Stimulated activated CD4-positive, alpha-beta T cell treated with anti-CD3 and anti-CD28 coated beads, Interleukin-2, amount 100 ng/mL, for 24 hours (primary cell): ENCODE data around the gene UST.
"Not testable (repeated sequence)": the region's sequence is repeated elsewhere in the genome, so short reads cannot be mapped to it uniquely, and the experiment has no call there.

Experiments used
- DNase-seq, 2 donors: peaks; one replicate each; pipeline ENCODE4 v3.0.0-alpha.2; 2020

The UST gene

GRCh38 chr6:148955441-148955840, 208.6 kb downstream of the UST start:
- no peak for DNase-seq

DNA sequence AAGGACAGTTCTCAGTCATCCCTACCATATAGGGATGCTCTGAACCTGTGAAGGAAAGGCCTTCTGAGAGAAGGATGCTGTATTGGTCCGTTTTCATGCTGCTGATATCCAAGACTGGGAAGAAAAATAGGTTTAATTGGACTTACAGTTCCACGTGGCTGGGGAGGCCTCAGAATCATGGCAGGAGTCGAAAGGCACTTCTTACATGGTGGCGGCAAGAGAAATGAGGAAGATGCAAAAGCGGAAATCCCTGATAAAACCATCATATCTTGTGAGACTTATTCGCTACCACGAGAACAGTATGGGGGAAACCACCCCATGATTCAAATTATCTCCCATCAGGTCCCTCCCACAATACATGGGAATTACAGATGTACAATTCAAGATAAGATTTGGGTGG, 209.3 kb downstream of the UST start:
- DNase-seq: not testable (repeated sequence)

DNA sequence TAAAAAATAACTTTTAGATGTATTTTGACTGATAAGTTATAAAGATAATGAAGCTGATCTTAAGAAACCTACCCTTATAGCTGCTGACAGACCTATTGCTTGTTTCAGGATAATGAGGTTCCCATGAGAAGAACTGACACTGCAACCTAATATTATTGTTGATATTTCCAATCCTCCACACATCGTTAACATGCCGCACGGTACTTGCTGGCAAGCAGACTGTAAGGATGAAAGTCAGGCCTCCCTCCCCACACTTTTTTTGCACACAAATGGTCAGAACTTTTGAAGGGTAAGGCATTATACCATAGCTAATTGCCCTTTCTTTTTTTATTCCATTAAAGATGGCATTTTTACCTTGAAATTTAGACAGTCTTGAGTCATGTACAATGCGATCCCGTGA, 210.9 kb downstream of the UST start:
- DNase-seq: no peak

- DNase-seq: no peak
Observed at GRCh38 chr6:148959008-148959407, 212.2 kb downstream of the UST start.

DNA sequence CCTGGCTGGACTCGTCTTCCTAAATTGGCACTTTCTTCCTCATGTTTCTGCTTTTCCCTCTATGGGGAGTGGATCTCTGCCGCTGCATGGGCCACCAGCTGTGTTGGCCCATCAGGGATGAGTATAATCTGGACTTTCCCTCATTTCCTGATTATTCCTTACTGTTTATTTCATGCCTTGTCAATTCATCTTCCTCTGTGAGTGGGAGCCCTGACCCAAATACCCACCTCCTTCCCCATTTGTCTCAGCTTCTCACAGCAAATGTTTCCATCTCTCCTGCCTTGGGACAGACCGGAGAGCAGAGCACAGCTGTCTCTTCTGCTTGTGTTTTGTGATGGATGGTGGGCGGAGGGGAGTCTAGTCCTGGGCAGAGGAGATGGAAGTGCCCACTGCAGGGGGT, 212.7 kb downstream of the UST start:
- DNase-seq: no peak

- DNase-seq: no peak
Observed at GRCh38 chr6:148962854-148963515, 216.2 kb downstream of the UST start.

GRCh38 chr6:148963738-148964137, 216.9 kb downstream of the UST start:
- DNase-seq: no peak

- DNase-seq: no peak
Observed at GRCh38 chr6:148964467-148964866, 217.6 kb downstream of the UST start.

DNA sequence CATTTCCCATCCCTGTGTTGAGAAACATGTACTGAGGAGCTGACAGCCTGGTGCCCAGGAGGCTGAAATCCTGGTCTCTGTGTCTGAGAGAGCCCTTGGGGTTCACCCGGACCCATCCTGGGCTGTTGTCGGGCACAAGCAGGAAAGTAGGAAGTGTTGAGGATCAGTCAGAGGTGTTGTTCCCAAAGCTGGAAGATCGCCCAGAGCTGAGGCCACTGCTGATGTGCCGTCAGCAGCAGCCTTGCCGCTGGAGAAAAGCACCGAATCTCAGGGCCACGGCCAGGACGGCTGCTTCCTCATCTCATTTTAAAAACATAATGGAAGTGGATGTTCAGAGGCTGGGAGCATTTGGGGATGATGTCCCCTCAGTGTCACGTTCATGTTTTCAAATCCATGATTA, 218.5 kb downstream of the UST start:
- DNase-seq: no peak

DNA sequence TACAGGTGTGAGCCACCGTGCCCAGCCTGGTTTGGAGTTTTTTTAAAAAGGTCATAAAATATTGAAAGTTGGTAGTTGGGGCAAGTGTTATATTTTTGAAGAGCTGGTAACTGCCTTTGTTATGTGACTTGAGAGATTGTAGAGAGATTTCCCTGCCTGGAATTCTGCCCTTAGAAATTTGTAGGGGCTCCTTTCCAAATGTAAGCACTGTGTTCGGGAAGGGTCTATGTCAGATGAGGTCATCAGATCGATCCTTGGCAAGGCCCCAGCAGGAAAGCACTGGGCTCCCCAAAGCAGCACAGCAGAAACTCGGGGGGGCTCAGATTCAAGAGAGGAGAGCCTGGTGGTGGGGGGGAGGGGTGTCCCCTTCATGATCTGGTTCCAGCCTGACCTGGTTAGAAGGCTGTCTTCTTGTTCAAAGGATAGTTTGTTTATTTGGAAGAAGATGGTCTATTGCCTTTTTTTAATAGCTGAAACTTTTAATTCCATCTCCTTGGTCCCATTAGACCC, 220.2 kb downstream of the UST start:
- DNase-seq: no peak

DNA sequence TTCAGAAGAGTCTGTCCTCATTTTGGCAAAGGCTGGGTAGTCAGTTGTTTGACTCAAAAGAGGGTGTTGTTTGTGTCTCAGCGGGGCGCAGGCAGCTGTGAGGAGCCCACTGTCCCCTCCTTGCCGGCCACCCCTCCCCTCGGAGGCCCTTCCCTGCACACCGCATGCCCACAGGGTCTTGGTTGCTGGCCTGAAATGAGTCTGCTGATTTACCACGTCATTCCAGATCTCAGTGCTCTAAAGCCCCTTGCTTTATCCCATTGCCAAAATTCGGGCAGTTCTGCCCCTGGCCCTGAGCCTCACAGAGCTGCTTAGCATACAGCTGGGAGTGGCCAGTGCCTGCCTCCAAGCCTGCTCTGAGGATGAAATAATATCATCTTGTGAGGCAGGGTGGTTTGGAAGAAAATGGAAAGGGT, 220.7 kb downstream of the UST start:
- no peak for DNase-seq

DNA sequence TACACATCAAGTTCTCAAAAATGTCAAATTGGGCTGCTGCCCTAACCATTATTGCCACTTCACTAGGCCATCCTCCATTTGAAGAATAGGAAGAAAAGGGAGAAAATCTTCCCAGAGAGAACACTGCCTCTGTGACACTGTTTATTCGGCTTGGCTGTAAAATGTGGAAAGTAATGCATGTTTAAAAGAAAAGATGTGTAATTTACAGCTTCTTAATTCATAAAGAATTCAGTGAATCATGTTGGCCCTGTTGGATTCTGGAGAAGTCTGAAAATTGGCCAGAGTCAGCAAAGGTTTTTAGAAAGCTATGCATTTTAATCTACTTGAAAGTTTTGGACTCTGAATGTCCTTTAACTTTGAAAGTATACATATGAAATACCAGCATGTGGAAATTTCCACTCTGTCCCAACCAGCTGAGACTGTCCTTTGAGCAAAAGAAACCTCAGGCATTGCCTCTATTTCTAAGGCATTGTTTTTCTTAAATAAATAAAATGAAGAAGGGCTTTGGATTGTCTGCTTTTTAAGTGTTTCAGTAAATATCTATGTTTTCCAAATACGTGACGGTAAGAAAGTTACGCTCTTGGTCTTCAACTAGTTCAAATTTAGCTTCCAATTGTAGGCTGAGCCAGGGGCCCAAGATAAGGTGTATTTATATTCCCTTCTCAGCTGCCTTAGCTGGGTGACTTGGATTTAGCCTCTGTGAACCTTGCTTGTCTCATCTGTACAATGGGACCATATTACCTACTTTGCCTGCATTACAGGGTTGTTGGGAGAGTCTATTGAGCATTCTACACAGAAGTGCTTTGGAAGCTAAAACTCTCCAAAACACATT, 222.2 kb downstream of the UST start:
- DNase-seq: no peak

GRCh38 chr6:148969603-148970061, 222.8 kb downstream of the UST start:
- no peak for DNase-seq

GRCh38 chr6:148971031-148971927, 224.4 kb downstream of the UST start:
- no peak for DNase-seq

DNA sequence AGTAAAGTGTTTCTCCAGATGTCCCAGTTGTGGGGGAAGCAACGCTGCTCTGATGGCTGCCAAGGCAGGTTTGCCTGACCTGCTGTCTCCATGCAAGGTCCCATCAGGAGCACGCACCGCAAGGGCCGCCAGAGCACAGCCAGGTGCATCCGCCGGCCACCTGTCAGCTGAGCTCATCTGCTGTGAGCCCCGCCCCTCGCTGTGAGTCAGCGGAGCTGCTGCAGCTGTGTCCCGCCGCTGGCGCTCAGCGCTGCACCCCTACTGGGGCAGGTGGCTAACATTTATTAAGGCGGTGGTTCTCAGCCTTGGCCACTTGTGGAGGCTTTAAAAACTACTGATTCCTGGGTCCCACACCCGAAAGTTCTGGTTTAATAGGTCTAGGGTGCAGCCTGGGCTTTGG, 225.7 kb downstream of the UST start:
- DNase-seq: peak; percentile 32 to 55

DNA sequence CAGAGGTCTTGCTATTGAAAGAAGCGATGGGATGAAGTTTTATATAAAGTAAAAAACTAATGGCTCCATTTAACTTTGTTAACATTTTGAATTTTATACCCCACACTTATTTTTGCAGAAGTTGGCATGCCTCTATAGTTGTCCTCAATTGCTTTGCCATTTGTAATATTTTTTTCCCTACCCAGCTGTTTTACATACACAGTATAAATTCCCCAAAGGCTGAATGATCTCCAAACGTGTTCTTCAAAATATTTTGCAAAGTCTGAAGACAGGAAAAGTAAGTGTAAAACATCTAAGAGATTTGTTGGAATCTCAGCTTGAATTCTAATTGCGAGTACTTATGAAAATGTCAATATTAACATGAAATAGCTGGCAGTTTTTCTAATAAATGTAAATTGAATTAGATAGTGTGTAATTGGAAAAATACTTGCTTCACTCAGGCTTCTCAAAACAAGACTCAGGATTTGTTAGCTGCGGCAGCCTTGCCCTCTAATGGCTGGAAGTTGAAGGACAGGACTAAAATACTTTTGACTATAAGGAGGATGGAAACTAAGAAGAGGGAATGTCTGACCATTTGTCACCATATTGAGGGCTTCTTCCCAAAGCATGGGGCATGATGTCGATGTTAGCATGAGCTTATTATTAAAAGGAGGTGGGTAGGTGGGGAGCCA, 226.8 kb downstream of the UST start:
- no peak for DNase-seq

GRCh38 chr6:148974351-148974750, 227.5 kb downstream of the UST start:
- no peak for DNase-seq

- DNase-seq: not testable (repeated sequence)
Observed at GRCh38 chr6:148978298-148978697, 231.5 kb downstream of the UST start.

DNA sequence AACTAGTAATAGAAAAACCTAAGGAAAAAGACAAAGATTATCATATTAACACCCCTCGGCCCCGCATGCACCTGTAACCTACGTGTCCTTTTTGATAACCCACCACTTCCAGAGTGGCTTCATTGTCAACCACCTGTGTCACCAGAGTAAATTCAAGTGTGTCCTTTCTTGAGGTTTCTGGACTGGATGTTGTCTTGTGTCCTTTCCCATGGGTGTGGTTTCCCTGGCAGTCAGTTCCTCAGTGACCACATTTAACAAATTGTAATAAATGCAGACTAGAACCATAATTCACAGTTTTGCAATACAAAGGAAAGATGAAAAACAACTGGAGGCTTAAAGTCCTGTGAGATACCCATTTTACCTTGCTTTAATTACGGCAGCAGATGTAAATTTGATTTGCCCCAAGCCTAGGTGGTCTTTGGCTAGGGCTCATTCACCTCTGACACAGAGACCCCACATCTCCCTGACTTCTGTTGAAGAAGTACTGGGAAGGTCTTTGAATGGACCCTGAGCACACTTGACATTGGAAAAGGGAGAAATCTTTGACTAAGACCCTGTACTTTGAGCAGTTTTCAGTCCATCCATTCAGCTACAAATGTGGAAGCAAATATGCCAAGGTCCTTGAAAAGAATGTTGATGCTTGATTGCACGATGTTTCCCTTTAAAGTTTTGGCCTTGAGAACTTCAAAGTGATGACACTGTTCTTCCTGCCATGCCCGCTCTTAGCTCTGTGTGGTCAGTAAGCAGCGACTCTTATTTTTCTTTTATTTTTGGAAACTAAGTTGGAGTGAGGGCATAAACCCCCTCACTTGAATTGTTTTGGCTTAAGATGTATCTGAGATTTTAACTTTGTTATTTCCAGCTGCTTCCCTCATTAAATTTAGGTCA, 232.4 kb downstream of the UST start:
- no peak for DNase-seq

DNA sequence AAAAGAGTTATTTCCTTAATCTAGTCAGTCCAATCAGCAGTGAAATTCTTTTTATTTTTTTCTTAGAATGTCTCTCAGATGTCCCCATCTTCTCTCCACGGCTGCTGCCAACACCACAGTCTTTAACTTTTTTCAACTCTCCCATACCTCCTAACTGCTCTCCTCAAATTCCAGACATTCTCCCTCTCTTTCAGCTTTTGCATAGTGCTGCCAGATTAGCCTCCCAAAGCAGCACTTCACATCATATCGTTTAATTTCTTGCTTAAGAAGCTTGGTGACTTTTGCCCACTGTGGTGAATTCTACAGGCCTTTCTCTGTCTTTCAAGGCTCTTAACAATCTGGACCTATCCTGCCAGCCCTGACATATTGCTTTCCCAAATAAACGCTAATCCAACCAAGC, 233.4 kb downstream of the UST start:
- DNase-seq: no peak

- DNase-seq: no peak
Observed at GRCh38 chr6:148981515-148981914, 234.7 kb downstream of the UST start.
